ENCODE measurements around the gene FARP1. TPM values are rescaled to one million over a fixed set of nuclear protein-coding genes. Genes with fewer than 3 reads are reported as not detected.

FARP1 gene
- total RNA-seq, 2 donors from 2014 or later: 89.5 to 93.6 TPM

DNA sequence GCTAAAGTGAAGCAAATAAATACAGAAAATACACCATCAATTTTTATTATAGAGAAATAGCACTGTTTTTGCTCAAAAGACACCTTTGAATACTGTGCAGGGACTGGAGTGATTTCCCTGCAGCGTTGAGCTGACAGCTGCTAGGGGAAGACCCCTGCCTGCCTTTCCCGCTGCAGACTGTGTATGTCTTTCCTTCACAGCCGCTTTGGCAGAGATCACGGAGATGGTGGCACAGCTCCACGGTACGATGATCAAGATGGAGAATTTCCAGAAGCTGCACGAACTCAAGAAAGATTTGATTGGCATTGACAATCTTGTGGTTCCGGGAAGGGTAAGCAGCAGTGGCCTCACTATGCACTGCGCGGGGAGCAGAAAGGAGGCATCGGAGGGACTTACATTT lies 292.5 kb downstream of the FARP1 start:
- Histone ChIP-seq H3K27me3 (no peaks in the 10 kb centered on the region), H3K4me3 (no peak overlapping the region), H3K36me3 (replicated peaks in 1 of 2; ENCODE audit: insufficient read depth in 1 of 2, low read depth in 2 of 2) (peaks cover 0 to 6% of the 10 kb centered on the region in 2 donors), H3K4me1 (peaks cover 9% of the 10 kb centered on the region), H3K27ac (no peak overlapping the region), H3K9me3 (no peaks in the 10 kb centered on the region)
- TF ChIP-seq POLR2A (IDR thresholded peaks at IDR 0.05): no peak
- TF ChIP-seq CTCF (IDR thresholded peaks at IDR 0.05): no peak
- intact Hi-C loops (cut with DNase I): loop anchor here (10.0 kb wide), 2 partner anchors 291 to 581 kb away; partner anchors contain the start of gene FARP1
- ATAC-seq: no peak
- 89 to 94% methylated on average over 11 of the region's 11 CpGs for WGBS, 2 donors
- no peak for DNase-seq

- TF ChIP-seq POLR2A (IDR thresholded peaks at IDR 0.05) (no peak), CTCF (IDR thresholded peaks at IDR 0.05) (no peak)
- ATAC-seq (no peak), DNase-seq (no peak)
- H3K36me3 ChIP-seq (replicated peaks in 1 of 2; ENCODE audit: insufficient read depth in 1 of 2, low read depth in 2 of 2): peaks cover 0 to 9% of the 10 kb centered on the region in 2 donors
- intact Hi-C loops (cut with DNase I): loop anchor here (10.0 kb wide), 2 partner anchors 292 to 582 kb away; partner anchors contain the start of gene FARP1
- H3K9me3 ChIP-seq: no peaks in the 10 kb centered on the region
- 82 to 83% methylated on average over 12 of the region's 12 CpGs for WGBS, 2 donors
- H3K4me1 ChIP-seq: no peaks in the 10 kb centered on the region
- H3K4me3 ChIP-seq: no peak overlapping the region
- H3K27ac ChIP-seq: no peak overlapping the region
- no peaks in the 10 kb centered on the region for H3K27me3 ChIP-seq
These were observed 293.5 kb downstream of the FARP1 start for GRCh38 chr13:98436233-98436910.

- ATAC-seq: no peak
- Histone ChIP-seq H3K4me3 (no peak overlapping the region), H3K27ac (no peak overlapping the region), H3K4me1 (no peaks in the 10 kb centered on the region), H3K9me3 (no peaks in the 10 kb centered on the region), H3K27me3 (no peaks in the 10 kb centered on the region), H3K36me3 (replicated peaks in 1 of 2; ENCODE audit: insufficient read depth in 1 of 2, low read depth in 2 of 2) (peaks cover 0 to 9% of the 10 kb centered on the region in 2 donors)
- intact Hi-C loops (cut with DNase I): loop anchor here (10.0 kb wide), 2 partner anchors 294 to 584 kb away; partner anchors contain the start of gene FARP1
- no peak for TF ChIP-seq CTCF (IDR thresholded peaks at IDR 0.05)
- TF ChIP-seq POLR2A (IDR thresholded peaks at IDR 0.05): no peak
- no peak for DNase-seq
- 87 to 92% methylated on average over 8 to 27 of the region's 27 CpGs for WGBS, 2 donors
These were observed 295.6 kb downstream of the FARP1 start for GRCh38 chr13:98438246-98439125.

DNA sequence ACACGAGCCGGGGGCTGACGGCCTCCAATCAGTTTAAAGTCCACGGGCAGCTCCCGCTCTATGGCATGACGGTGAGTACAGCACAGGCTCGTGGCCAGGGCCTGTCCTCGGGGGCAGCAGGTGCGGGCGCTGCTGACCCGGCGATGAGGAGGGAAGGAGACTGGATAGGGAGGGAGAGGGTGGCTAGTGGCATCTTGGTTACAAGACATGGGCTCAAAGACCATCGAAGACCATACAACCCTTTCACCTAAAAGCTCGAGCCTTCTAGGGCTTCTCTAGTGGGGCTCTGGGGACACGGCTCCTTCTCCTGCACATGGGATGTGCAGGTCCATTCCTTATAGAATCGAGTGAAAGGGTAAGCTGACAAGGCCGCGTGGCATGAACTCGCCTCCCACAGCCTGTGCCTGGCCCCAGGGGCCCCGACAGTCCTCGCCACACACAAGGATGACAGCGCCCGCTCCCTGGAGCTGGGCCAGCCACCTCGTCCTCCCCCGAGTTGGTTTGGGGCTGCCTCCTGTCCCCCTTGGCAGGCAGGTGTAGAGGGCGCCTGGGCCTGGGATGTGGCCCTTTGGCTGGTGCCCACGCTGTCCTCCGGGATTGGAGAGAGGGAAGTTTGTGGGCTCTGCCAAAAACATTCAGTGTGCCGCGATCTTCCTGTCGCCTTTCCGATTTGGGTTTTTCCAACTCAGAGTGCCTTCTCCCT lies 296.4 kb downstream of the FARP1 start:
- intact Hi-C loops (cut with DNase I): loop anchor here (10.0 kb wide), 2 partner anchors 294 to 584 kb away; partner anchors contain the start of gene FARP1
- WGBS, 2 donors: 91 to 93% methylated on average over 19 to 32 of the region's 32 CpGs
- Histone ChIP-seq H3K27ac (no peak overlapping the region), H3K4me3 (no peak overlapping the region), H3K4me1 (no peaks in the 10 kb centered on the region), H3K27me3 (no peaks in the 10 kb centered on the region), H3K36me3 (replicated peaks in 1 of 2; ENCODE audit: insufficient read depth in 1 of 2, low read depth in 2 of 2) (peaks cover 0 to 9% of the 10 kb centered on the region in 2 donors), H3K9me3 (no peaks in the 10 kb centered on the region)
- TF ChIP-seq POLR2A (IDR thresholded peaks at IDR 0.05) (no peak), CTCF (IDR thresholded peaks at IDR 0.05) (no peak)
- DNase-seq (no peak), ATAC-seq (no peak)

Measured in body of pancreas (tissue), 4 donors.